OCI-LY7 (cell line): ENCODE measurements around the gene RMI2. TPM values are rescaled to one million over a fixed set of nuclear protein-coding genes. Genes with fewer than 3 reads are reported as not detected.

Experiments used
- BruUV-seq: library from RNA; stranded (reverse); fragments of 400-500 nt; replicated peaks from 2 replicates; lab custom pipeline; 2021; lab: Mats Ljungman, UMichigan
- CTCF ChIA-PET: fragments of 300-600 bp; sonication (Branson Sonifier 250); formaldehyde crosslinking; loops from one replicate; lab custom pipeline; 2022; ENCODE audit warnings: antibody characterized with exemption; ENCODE audit not compliant: unreplicated experiment; lab: Charles Lee
- POLR2A ChIA-PET: fragments of 300-600 bp; sonication (Branson Sonifier 250); formaldehyde crosslinking; loops from one replicate; lab custom pipeline; 2022; ENCODE audit warnings: antibody characterized with exemption; lab: Charles Lee
- DNase-seq: peaks from one replicate; pipeline ENCODE4 v3.0.0-alpha.2; 2015; ENCODE audit warnings: low spot score
- H2AFZ ChIP-seq: fragments of 200-600 bp; sonication (generic), shearing (Covaris generic); 2 replicates; pipeline ENCODE4 v1.6.1; 2014; ENCODE audit warnings: mild to moderate bottlenecking, antibody characterized with exemption, low read length, moderate library complexity
- H3K27ac ChIP-seq: fragments of 200-600 bp; sonication (generic); 2 replicates; pipeline ENCODE4 v1.5.1; 2014; ENCODE audit warnings: mixed run types, low read depth, mild to moderate bottlenecking, moderate library complexity, low read length, inconsistent platforms; ENCODE audit not compliant: poor library complexity, severe bottlenecking
- H3K36me3 ChIP-seq: fragments of 200-600 bp; sonication (generic); 2 replicates; pipeline ENCODE4 v1.6.1; 2014; ENCODE audit warnings: mild to moderate bottlenecking, antibody characterized with exemption, low read length, moderate library complexity, mixed read lengths; ENCODE audit not compliant: insufficient read depth
- H3K4me1 ChIP-seq: fragments of 200-600 bp; sonication (generic); 2 replicates; pipeline ENCODE4 v1.5.1; 2014; ENCODE audit warnings: mild to moderate bottlenecking, low read length; ENCODE audit not compliant: insufficient read depth, poor library complexity, severe bottlenecking
- H3K4me2 ChIP-seq: fragments of 200-600 bp; sonication (generic); 2 replicates; pipeline ENCODE4 v1.6.1; 2014; ENCODE audit warnings: mild to moderate bottlenecking, low read length
- H3K4me3 ChIP-seq: fragments of 200-600 bp; sonication (generic); 2 replicates; pipeline ENCODE4 v1.5.1; 2014; ENCODE audit warnings: mild to moderate bottlenecking, low read depth, low read length; ENCODE audit not compliant: poor library complexity, severe bottlenecking
- H3K79me2 ChIP-seq: fragments of 200-600 bp; sonication (generic); 2 replicates; pipeline ENCODE4 v1.6.1; 2016; ENCODE audit warnings: low read depth, mild to moderate bottlenecking, low read length, moderate library complexity, mixed read lengths; ENCODE audit not compliant: insufficient read depth
- H3K9me2 ChIP-seq: fragments of 200-600 bp; sonication (generic); 2 replicates; pipeline ENCODE4 v1.6.1; 2016; ENCODE audit warnings: mild to moderate bottlenecking, low read length, mixed read lengths; ENCODE audit not compliant: insufficient read depth
- H3K9me3 ChIP-seq: fragments of 200-600 bp; sonication (generic); 2 replicates; pipeline ENCODE4 v1.6.1; 2014; ENCODE audit warnings: mild to moderate bottlenecking, mixed run types, low read length, mixed read lengths
- H4K20me1 ChIP-seq: fragments of 200-600 bp; sonication (generic); 2 replicates; pipeline ENCODE4 v1.6.1; 2014; ENCODE audit warnings: mild to moderate bottlenecking, antibody characterized with exemption, low read length, moderate library complexity, mixed read lengths; ENCODE audit not compliant: insufficient read depth
- EZH2phosphoT487 ChIP-seq: fragments of 200-600 bp; sonication (generic); IDR thresholded peaks from 2 replicates; pipeline ENCODE4 v1.6.1; 2018; ENCODE audit warnings: low read depth, borderline replicate concordance, mild to moderate bottlenecking, mixed run types, antibody characterized with exemption, low read length, moderate library complexity, mixed read lengths
- intact Hi-C: fragments of 100-400 bp; cut with micrococcal nuclease; formaldehyde crosslinking; loops from one replicate; pipeline ENCODE4 v1.10.0; 2022; ENCODE audit not compliant: unreplicated experiment
- total RNA-seq, 2 experiments: library from RNA; depleted of rRNA in 1 of 2; stranded (reverse); fragments of >200 nt in 1 of 2; shearing (Covaris generic) in 1 of 2; gene quantifications; 2 replicates each; pipeline ENCODE4 v1.2.3, GENCODE V29; 2014 to 2022
- TF ChIP-seq, protein P1 (sequence below): fragments of 200-600 bp; sonication (generic); conservative IDR thresholded peaks from 2 replicates; pipeline ENCODE4 v1.5.1; 2014; ENCODE audit warnings: mild to moderate bottlenecking, antibody characterized with exemption, low read length, moderate library complexity, mixed read lengths

RMI2 gene
- total RNA-seq, 2 experiments from 2014 or later: 84.5 to 126 TPM

DNA sequence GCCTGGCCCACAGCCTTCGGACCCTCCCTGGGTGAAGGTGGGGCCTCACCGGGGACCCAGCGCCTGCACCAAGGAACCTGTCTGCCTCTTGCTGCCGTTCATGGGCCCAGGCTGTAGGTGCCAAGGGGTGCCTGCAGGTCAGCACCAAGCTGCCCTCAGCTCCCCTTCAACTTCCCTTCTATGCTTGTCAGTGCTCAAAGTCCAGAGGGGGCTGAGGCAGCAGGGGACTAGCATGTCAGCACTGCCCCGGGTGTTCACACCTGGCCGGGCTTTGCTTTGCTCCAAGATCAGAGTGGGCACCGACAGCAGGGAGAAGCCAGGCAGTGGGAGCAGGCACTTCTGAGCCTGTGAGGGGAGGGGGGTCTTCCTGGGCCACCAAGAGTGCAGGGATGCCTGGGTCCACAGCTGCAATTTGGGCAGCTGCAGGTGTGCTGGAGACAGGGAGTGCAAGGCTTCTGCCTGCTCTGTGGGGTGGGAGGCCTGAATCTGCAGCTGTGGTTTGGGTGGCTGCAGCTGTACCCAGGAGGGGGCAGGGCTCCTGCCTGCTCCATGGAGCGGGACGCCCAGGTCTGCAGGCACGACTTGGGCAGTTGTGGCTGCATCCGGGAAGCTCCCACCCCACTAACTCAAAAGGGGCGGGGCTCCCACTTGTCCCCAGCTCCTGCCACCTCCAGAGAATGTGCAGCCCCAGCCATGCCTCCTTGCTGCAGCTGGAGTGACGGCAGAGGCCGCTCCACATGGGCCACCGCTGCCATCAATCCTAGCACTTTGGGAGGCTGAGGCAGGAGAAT lies 36.6 kb upstream of the RMI2 start:
- Histone ChIP-seq H3K36me3 (no peaks in the 10 kb centered on the region; the same call in 1 of the 2 replicates), H3K4me3 (peak overlapping the region; percentile 38), H3K4me1 (peaks cover 80% of the 10 kb centered on the region), H4K20me1 (no peaks in the 10 kb centered on the region), H3K9me3 (peaks cover 16% of the 10 kb centered on the region), H3K27ac (peak overlapping the region; percentile 99), H3K4me2 (peak overlapping the region; percentile 79), H3K79me2 (no peaks in the 10 kb centered on the region), H3K9me2 (no peaks in the 10 kb centered on the region), H2AFZ (no peak overlapping the region)
- ChIA-PET POLR2A (interaction anchor here (1.1 to 6.8 kb wide), 8 partner anchors 10 to 52 kb away, joined by 3 to 79 read pairs (median 7); partner anchors contain the start of gene SOCS1), CTCF (interaction anchor here (0.5 to 2.3 kb wide), 4 partner anchors 9 to 39 kb away, joined by 3 to 20 read pairs (median 4); no protein-coding TSS in a partner anchor)
- DNase-seq: peak; percentile 99
- no TSS peak for BruUV-seq
- intact Hi-C loops: loop anchor here (1.0 to 2.0 kb wide), 3 partner anchors 11 to 656 kb away; partner anchors contain the start of gene TNFRSF17
- TF ChIP-seq, protein P1, sequence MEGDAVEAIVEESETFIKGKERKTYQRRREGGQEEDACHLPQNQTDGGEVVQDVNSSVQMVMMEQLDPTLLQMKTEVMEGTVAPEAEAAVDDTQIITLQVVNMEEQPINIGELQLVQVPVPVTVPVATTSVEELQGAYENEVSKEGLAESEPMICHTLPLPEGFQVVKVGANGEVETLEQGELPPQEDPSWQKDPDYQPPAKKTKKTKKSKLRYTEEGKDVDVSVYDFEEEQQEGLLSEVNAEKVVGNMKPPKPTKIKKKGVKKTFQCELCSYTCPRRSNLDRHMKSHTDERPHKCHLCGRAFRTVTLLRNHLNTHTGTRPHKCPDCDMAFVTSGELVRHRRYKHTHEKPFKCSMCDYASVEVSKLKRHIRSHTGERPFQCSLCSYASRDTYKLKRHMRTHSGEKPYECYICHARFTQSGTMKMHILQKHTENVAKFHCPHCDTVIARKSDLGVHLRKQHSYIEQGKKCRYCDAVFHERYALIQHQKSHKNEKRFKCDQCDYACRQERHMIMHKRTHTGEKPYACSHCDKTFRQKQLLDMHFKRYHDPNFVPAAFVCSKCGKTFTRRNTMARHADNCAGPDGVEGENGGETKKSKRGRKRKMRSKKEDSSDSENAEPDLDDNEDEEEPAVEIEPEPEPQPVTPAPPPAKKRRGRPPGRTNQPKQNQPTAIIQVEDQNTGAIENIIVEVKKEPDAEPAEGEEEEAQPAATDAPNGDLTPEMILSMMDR: no peak
- no peak for TF ChIP-seq EZH2phosphoT487

DNA sequence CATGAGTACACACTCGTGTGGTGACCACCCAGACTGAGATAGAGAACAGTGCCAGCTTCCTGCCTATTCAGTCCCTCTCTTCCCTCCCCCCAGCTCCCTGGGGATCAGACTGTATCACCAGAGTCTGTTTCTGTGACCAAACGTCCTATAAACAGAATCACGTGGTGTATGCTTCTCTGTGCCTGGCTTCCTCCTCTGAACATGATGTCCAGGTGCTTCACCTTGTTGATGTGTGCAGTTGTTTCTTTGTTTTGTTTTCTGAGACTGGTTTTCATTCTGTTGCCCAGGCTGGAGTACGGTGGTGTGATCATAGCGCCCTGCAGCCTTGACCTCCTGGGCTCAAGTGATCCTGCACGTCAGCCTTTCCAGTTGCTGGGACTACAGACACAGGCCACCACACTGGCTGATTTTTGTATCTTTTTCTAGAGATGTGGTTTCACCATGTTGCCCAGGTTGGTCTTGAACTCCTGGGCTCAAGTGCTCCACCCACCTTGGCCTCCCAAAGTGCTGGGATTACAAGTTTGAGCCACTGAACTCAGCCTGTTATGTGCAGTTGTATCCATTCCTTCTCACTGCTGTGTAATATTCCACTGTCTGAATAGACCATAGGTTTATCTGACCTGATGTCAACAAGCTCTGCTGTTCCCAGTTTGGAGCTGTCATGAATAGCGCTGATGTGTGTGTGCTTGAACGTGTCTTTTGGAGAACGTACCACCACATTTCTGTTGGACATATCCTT lies 35.2 kb upstream of the RMI2 start:
- CTCF ChIA-PET: interaction anchor here (1.0 to 2.3 kb wide), 2 partner anchors 12 to 79 kb away, joined by 5 to 20 read pairs; no protein-coding TSS in a partner anchor
- H4K20me1 ChIP-seq: no peaks in the 10 kb centered on the region
- H3K79me2 ChIP-seq: no peaks in the 10 kb centered on the region
- peaks cover 16% of the 10 kb centered on the region for H3K9me3 ChIP-seq
- peaks cover 91% of the 10 kb centered on the region for H3K4me1 ChIP-seq
- TSS peak; percentile 88 for BruUV-seq
- H3K27ac ChIP-seq: peak overlapping the region; percentile 99
- H3K36me3 ChIP-seq: no peaks in the 10 kb centered on the region; the same call in 1 of the 2 replicates
- H3K9me2 ChIP-seq: no peaks in the 10 kb centered on the region
- peak overlapping the region; percentile 79 for H3K4me2 ChIP-seq
- H2AFZ ChIP-seq: no peak overlapping the region
- H3K4me3 ChIP-seq: peak overlapping the region; percentile 52
- peak; percentile 99 for DNase-seq
- intact Hi-C loops: loop anchor here (1.0 to 5.0 kb wide), 3 partner anchors 18 to 655 kb away; partner anchors contain the start of gene TNFRSF17
- TF ChIP-seq EZH2phosphoT487: no peak
- TF ChIP-seq, protein P1: no peak
- POLR2A ChIA-PET: interaction anchor here (0.7 to 6.8 kb wide), 10 partner anchors 12 to 499 kb away, joined by 3 to 79 read pairs (median 4); partner anchors contain the start of gene SOCS1
